GM12874 (cell line): ENCODE measurements around the gene KCTD17.

ENCODE experiments used
- TF ChIP-seq, protein P1 (sequence below): IDR thresholded peaks from 2 replicates; pipeline ENCODE4 v1.5.1; 2011; ENCODE audit warnings: low read depth, mild to moderate bottlenecking, control low read depth, low read length, moderate library complexity; ENCODE audit not compliant: insufficient read depth

Gene KCTD17

DNA sequence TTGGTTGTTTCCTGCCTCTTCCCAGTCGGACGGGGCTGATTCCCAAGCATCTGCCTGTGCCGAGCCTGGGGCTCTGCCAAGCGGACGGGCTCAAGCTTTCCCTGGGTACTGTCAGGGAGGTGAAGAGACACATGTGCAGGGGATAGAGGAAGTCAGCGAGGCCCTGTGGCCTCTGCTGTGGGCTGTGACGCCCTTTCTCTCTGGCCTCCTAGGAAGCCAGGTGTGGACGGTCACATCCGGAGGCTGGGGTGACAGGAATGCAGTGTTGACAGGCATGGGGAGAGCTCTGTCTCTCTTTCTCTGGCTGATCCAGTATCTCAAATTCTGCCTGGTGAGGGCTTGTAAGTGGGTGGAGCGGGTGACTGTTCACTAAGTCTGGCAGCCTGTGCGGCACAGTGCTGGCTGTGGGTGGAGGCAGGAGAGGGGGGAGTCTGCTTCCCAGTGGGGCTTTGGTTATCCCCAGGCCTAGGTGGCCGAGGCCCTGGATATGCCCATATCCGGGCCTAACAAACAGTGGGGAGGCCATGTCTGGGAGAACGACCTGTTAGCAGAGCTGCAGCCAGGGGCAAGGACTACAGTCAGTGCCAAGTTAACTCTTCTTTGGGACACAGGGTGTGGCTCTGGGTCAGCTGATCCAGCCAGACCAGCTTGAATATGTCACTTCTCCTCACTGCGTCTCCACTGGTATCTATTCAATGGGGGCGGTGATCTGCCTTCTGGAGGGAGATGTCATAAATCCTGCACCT lies 1.9 kb downstream of the KCTD17 start:
- TF ChIP-seq, protein P1, sequence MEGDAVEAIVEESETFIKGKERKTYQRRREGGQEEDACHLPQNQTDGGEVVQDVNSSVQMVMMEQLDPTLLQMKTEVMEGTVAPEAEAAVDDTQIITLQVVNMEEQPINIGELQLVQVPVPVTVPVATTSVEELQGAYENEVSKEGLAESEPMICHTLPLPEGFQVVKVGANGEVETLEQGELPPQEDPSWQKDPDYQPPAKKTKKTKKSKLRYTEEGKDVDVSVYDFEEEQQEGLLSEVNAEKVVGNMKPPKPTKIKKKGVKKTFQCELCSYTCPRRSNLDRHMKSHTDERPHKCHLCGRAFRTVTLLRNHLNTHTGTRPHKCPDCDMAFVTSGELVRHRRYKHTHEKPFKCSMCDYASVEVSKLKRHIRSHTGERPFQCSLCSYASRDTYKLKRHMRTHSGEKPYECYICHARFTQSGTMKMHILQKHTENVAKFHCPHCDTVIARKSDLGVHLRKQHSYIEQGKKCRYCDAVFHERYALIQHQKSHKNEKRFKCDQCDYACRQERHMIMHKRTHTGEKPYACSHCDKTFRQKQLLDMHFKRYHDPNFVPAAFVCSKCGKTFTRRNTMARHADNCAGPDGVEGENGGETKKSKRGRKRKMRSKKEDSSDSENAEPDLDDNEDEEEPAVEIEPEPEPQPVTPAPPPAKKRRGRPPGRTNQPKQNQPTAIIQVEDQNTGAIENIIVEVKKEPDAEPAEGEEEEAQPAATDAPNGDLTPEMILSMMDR: no peak

DNA sequence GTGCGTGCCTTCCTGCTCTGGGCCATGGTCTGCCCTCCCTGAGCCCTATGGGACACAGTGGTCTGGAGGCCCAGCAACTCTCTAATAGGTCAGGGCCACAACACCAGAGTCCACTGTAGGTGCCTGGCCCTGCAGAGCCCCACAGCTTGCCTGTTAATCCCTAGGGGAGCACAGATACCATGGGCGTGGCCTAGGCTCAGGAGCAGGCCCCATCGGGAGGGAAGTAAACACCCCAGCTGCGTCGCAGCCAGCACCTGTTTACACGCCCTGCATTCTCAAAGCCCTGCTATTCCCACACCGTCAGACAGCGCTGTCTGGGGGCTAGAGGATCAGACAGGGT lies 2.5 kb downstream of the KCTD17 start:
- TF ChIP-seq, protein P1: no peak

DNA sequence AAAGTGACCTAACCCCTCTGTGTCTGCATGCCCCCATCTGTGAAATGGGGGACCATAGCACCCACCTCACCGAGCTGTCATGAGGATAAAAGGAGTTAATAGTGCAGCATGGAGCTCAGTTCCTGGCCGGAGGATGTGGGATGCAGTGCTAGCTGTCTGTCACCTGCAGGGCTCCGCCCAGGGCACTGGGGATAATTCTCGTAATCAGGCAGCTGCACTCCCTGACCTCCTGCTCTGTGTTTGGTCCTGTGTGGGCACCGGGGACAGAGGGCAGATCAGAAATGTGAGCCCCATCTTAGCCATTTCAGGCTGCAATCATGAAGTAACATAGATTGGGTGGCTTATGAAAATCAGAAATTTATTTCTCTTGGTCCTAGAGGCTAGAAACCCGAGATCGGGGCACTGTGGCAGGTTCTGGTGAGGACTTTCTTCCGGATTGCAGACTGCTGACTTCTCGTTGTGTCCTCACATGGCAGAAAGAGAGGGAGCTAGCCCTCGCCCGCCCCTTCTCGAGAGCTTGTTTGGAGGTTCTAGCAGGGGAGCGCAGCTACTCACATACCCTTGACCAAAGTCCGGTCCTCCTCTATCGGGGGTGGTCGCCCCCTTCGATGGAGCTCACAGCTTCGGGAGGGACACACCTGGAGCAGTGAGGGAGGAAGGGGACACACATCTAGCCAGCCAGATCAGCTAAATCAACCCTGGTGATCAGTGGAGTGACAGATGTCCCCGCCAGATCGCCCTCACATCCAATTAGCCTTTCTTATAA lies 3.2 kb downstream of the KCTD17 start:
- TF ChIP-seq, protein P1: no peak

DNA sequence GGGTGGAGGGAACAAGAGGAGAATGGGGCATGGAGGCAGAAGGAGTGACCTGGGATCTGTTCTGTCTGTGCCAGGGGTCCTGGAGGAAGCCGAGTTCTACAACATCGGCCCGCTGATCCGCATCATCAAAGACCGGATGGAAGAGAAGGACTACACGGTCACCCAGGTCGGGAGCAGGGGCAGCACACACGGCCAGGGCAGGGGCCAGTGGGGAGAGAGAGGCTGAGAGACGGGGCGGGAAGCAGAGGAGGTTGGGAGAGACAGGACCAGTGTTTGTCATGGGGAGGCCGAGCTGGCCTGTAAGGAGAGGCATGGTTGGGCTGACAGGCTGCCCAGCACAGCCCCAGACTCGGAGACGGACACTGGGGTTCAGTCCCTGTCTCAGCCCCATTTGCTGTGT lies 4.7 kb downstream of the KCTD17 start:
- TF ChIP-seq, protein P1: no peak

DNA sequence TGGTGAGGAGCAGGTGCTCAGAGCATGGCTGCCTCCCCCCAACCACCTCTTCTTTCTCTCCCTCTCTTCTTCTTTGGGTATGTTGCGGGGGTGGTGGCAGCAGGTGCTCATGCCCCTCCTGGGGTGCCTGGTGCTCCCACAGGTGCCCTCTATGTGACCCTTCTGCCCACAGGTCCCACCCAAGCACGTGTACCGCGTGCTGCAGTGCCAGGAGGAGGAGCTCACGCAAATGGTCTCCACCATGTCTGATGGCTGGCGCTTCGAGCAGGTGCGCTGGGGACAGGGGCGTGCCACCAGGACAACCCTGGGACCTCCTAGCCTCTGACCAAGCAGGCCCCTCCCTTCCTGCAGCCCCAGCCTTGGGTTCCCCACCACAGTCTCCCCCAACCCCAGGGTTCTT lies 5.7 kb downstream of the KCTD17 start:
- TF ChIP-seq, protein P1: no peak

DNA sequence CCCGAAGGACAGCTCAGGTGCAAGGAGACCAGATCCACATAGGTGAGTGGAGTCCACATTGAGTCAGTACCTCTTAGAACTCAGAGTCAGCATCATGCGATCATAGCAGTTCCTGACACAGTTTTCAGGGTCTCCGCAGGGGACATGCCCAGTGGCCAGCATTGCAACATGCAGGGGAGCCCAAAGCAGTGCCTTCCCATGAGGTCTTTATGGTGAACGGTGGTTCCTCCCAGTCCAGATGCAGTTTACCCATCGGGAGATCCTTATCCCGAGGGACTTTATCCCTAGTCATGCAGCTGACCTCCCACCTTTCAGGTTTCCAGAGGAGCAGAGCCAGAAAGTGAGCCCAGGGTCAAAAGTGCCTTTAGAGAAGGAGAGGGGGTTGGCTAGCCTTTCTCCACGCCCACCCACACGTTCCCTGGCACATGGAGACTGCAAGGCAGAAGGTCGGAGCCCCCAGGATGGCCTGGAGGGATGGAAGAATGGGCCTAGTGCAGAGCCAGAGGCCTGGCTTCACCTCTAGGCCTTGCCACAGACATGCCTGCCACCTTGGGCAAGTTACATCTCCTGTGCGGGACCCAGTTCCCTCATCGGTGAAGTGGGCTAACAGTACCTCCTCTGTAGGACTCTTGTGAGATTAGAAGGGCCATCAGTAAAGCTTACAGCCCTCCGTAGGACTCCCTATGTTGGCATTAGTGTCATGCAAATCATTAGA lies 6.4 kb downstream of the KCTD17 start:
- TF ChIP-seq, protein P1: no peak
